CD4-positive, CD25-positive, alpha-beta regulatory T cell (primary cell): ENCODE measurements around the gene PPM1M. TPM values are rescaled to one million over a fixed set of nuclear protein-coding genes. Genes with fewer than 3 reads are reported as not detected.

Experiments
- ATAC-seq, 2 donors: fragments of 150-1000 bp; cut with Tn5 transposase; one replicate each; pipeline ENCODE4 v1.10.0; 2021; ENCODE audit warnings: low read depth in 2 of 2, moderate number of reproducible peaks in 2 of 2, moderate library complexity in 1 of 2
- DNase-seq, 3 donors: peaks; one replicate each; pipeline versions ENCODE4 v3.0.0 to v3.0.0-alpha.2; 2012 to 2022; ENCODE audit warnings: mixed read lengths in 1 of 3
- H3K27ac ChIP-seq: one replicate; pipeline ENCODE4 v1.7.0; 2013; ENCODE audit warnings: mild to moderate bottlenecking, low read length; ENCODE audit not compliant: insufficient read depth, poor library complexity, severe bottlenecking
- H3K27me3 ChIP-seq: one replicate; pipeline ENCODE4 v1.7.0; 2013; ENCODE audit warnings: low read length; ENCODE audit not compliant: control insufficient read depth, insufficient read depth
- H3K36me3 ChIP-seq: one replicate; pipeline ENCODE4 v1.7.0; 2013; ENCODE audit warnings: mild to moderate bottlenecking, low read length, moderate library complexity; ENCODE audit not compliant: control insufficient read depth, insufficient read depth
- H3K4me1 ChIP-seq: 2 replicates; pipeline ENCODE4 v1.7.0; 2013; ENCODE audit warnings: mild to moderate bottlenecking, low read length; ENCODE audit not compliant: insufficient read depth, control insufficient read depth, poor library complexity, severe bottlenecking
- H3K4me3 ChIP-seq: one replicate; pipeline ENCODE4 v1.7.0; 2013; ENCODE audit warnings: low read depth, mild to moderate bottlenecking, low read length, moderate library complexity
- H3K9me3 ChIP-seq, 2 experiments: 1 replicate in 1 of 2; 2 replicates in 1 of 2; pipeline ENCODE4 v1.7.0; 2013; ENCODE audit warnings: low read length in 2 of 2, mild to moderate bottlenecking in 1 of 2, moderate library complexity in 1 of 2; ENCODE audit not compliant: control insufficient read depth in 2 of 2
- H3K27ac Mint-ChIP-seq, 3 donors: one replicate each; pipeline ENCODE4 v1.8.0; 2020 to 2022; ENCODE audit warnings: mild to moderate bottlenecking in 3 of 3, mixed read lengths in 3 of 3, moderate library complexity in 2 of 3
- H3K27me3 Mint-ChIP-seq: one replicate; pipeline ENCODE4 v1.8.0; 2022; ENCODE audit warnings: mild to moderate bottlenecking, mixed read lengths
- H3K36me3 Mint-ChIP-seq: one replicate; pipeline ENCODE4 v1.8.0; 2020; ENCODE audit warnings: mixed read lengths
- H3K4me1 Mint-ChIP-seq, 4 donors: one replicate each; pipeline ENCODE4 v1.8.0; 2020 to 2022; ENCODE audit warnings: mixed read lengths in 4 of 4, mild to moderate bottlenecking in 1 of 4
- H3K4me3 Mint-ChIP-seq, 4 donors: one replicate each; pipeline ENCODE4 v1.8.0; 2020 to 2022; ENCODE audit warnings: mild to moderate bottlenecking in 4 of 4, mixed read lengths in 4 of 4, moderate library complexity in 3 of 4
- H3K9me3 Mint-ChIP-seq, 7 donors: one replicate each; pipeline ENCODE4 v1.8.0; 2020 to 2022; ENCODE audit warnings: mixed read lengths in 7 of 7, mild to moderate bottlenecking in 3 of 7, moderate library complexity in 2 of 7
- polyA plus RNA-seq, 4 donors: library from polyadenylated mRNA; unstranded; fragments of 300-500 nt; fragmentation: Illumina TruSeq; gene quantifications; one replicate each; pipeline ENCODE4 v1.2.3, GENCODE V29; 2021
- total RNA-seq: library from RNA; stranded (reverse); gene quantifications from one replicate; pipeline ENCODE4 v1.2.3, GENCODE V29; 2022

The PPM1M gene
- total and polyA plus RNA-seq, 5 donors from 2014 or later, result 55.5 to 104 (median 78.4) TPM

- no peaks in the 10 kb centered on the region for H3K27me3 Mint-ChIP-seq
- H3K4me1 ChIP-seq, result peaks cover 65% of the 10 kb centered on the region
- DNase-seq (no peak), ATAC-seq (no peak)
- H3K27me3 ChIP-seq, result no peaks in the 10 kb centered on the region
- H3K4me3 ChIP-seq, result peak overlapping the region; percentile 69
- no peaks in the 10 kb centered on the region for H3K9me3 Mint-ChIP-seq
- H3K36me3 ChIP-seq, result peaks cover 20% of the 10 kb centered on the region
- H3K4me1 Mint-ChIP-seq, result peaks cover 4 to 89% (median 57%) of the 10 kb centered on the region in 4 donors
- H3K4me3 Mint-ChIP-seq, result peak overlapping the region; percentile 87 to 96 (median 94)
- H3K27ac ChIP-seq, result peak overlapping the region; percentile 89
- peaks cover 29% of the 10 kb centered on the region for H3K36me3 Mint-ChIP-seq
- H3K27ac Mint-ChIP-seq, result peak overlapping the region; percentile 91 to 95 (median 94)
- H3K9me3 ChIP-seq, result no peaks in the 10 kb centered on the region
These were observed 1.3 kb downstream of the PPM1M start for GRCh38 chr3:52246728-52247408.

- peak overlapping the region; percentile 87 to 96 (median 94) for H3K4me3 Mint-ChIP-seq
- peaks cover 3 to 91% (median 57%) of the 10 kb centered on the region in 4 donors for H3K4me1 Mint-ChIP-seq
- Histone ChIP-seq H3K27me3 (no peaks in the 10 kb centered on the region), H3K27ac (peak overlapping the region; percentile 89), H3K4me1 (peaks cover 71% of the 10 kb centered on the region), H3K9me3 (no peaks in the 10 kb centered on the region), H3K36me3 (peaks cover 20% of the 10 kb centered on the region), H3K4me3 (peak overlapping the region; percentile 69)
- ATAC-seq, result no peak
- H3K36me3 Mint-ChIP-seq, result peaks cover 31% of the 10 kb centered on the region
- H3K27ac Mint-ChIP-seq, result peak overlapping the region; percentile 93 to 95 (median 94)
- no peaks in the 10 kb centered on the region for H3K9me3 Mint-ChIP-seq
- DNase-seq, result no peak
- H3K27me3 Mint-ChIP-seq, result no peaks in the 10 kb centered on the region
These were observed 2.0 kb downstream of the PPM1M start for GRCh38 chr3:52247409-52248164.

- DNase-seq (no peak), ATAC-seq (no peak)
- peaks cover 20% of the 10 kb centered on the region for H3K36me3 ChIP-seq
- no peaks in the 10 kb centered on the region for H3K9me3 Mint-ChIP-seq
- no peak overlapping the region for H3K27ac ChIP-seq
- H3K9me3 ChIP-seq, result no peaks in the 10 kb centered on the region
- H3K4me3 Mint-ChIP-seq, result peak overlapping the region; percentile 87 to 96 (median 94)
- peaks cover 34% of the 10 kb centered on the region for H3K36me3 Mint-ChIP-seq
- no peaks in the 10 kb centered on the region for H3K27me3 ChIP-seq
- peaks cover 4 to 94% (median 59%) of the 10 kb centered on the region in 4 donors for H3K4me1 Mint-ChIP-seq
- H3K4me1 ChIP-seq, result peaks cover 77% of the 10 kb centered on the region
- H3K27ac Mint-ChIP-seq, result peak overlapping the region; percentile 93 to 95 (median 94)
- H3K27me3 Mint-ChIP-seq, result no peaks in the 10 kb centered on the region
- H3K4me3 ChIP-seq, result no peak overlapping the region
These were observed 2.6 kb downstream of the PPM1M start for GRCh38 chr3:52248165-52248541.

- Histone ChIP-seq H3K27ac (peak overlapping the region; percentile 47), H3K36me3 (peaks cover 20% of the 10 kb centered on the region)
- peaks cover 35% of the 10 kb centered on the region for H3K36me3 Mint-ChIP-seq
These were observed 3.4 kb downstream of the PPM1M start for GRCh38 chr3:52248816-52249547.

GRCh38 chr3:52249683-52250082, 4.1 kb downstream of the PPM1M start:
- no peaks in the 10 kb centered on the region for H3K9me3 ChIP-seq
- H3K27me3 ChIP-seq, result no peaks in the 10 kb centered on the region
- H3K4me1 ChIP-seq, result peaks cover 79% of the 10 kb centered on the region
- Mint-ChIP-seq H3K9me3 (no peaks in the 10 kb centered on the region), H3K4me1 (peaks cover 4 to 94% (median 59%) of the 10 kb centered on the region in 4 donors), H3K4me3 (peak overlapping the region in 3 of 4 donors; percentile 12 to 96 (median 70)), H3K36me3 (peaks cover 35% of the 10 kb centered on the region), H3K27ac (peak overlapping the region; percentile 17 to 89 (median 84)), H3K27me3 (no peaks in the 10 kb centered on the region)
- H3K4me3 ChIP-seq, result no peak overlapping the region
- no peak overlapping the region for H3K27ac ChIP-seq
- DNase-seq (no peak), ATAC-seq (no peak)
- H3K36me3 ChIP-seq, result peaks cover 20% of the 10 kb centered on the region

More at GRCh38 chr3:52248816-52249547, 3.4 kb downstream of the PPM1M start:
- H3K4me3 Mint-ChIP-seq, result peak overlapping the region in 3 of 4 donors; percentile 8 to 96 (median 31)
- no peak overlapping the region for H3K4me3 ChIP-seq
- no peaks in the 10 kb centered on the region for H3K27me3 Mint-ChIP-seq
- H3K9me3 Mint-ChIP-seq, result no peaks in the 10 kb centered on the region
- H3K4me1 ChIP-seq, result peaks cover 79% of the 10 kb centered on the region
- peak overlapping the region in 2 of 3 donors; percentile 84 to 89 for H3K27ac Mint-ChIP-seq
- DNase-seq (no peak), ATAC-seq (no peak)
- H3K27me3 ChIP-seq, result no peaks in the 10 kb centered on the region
- H3K4me1 Mint-ChIP-seq, result peaks cover 4 to 94% (median 58%) of the 10 kb centered on the region in 4 donors
- no peaks in the 10 kb centered on the region for H3K9me3 ChIP-seq

- Histone ChIP-seq H3K9me3 (no peaks in the 10 kb centered on the region), H3K4me3 (no peak overlapping the region), H3K36me3 (peaks cover 20% of the 10 kb centered on the region), H3K27me3 (no peaks in the 10 kb centered on the region), H3K4me1 (peaks cover 79% of the 10 kb centered on the region), H3K27ac (peak overlapping the region; percentile 48)
- no peak for ATAC-seq
- peak overlapping the region; percentile 12 to 96 (median 72) for H3K4me3 Mint-ChIP-seq
- H3K36me3 Mint-ChIP-seq, result peaks cover 35% of the 10 kb centered on the region
- peak overlapping the region; percentile 17 to 89 (median 84) for H3K27ac Mint-ChIP-seq
- DNase-seq, result no peak
- H3K27me3 Mint-ChIP-seq, result no peaks in the 10 kb centered on the region
- H3K9me3 Mint-ChIP-seq, result no peaks in the 10 kb centered on the region
- peaks cover 4 to 94% (median 59%) of the 10 kb centered on the region in 4 donors for H3K4me1 Mint-ChIP-seq
These were observed 4.6 kb downstream of the PPM1M start for GRCh38 chr3:52250122-52250521.
